Endodermal cell (in vitro differentiated cells): ENCODE results near the gene HMCN2. TPM values are rescaled to one million over a fixed set of nuclear protein-coding genes. Genes with fewer than 3 reads are reported as not detected.

Source experiments
- DNase-seq: peaks from one replicate; pipeline ENCODE4 v3.0.0-alpha.2; 2017
- H3K27ac ChIP-seq: 2 replicates; pipeline ENCODE4 v1.5.1; 2013; ENCODE audit warnings: mild to moderate bottlenecking, low read depth, low read length, moderate library complexity
- H3K27me3 ChIP-seq: 2 replicates; pipeline ENCODE4 v1.6.1; 2013; ENCODE audit warnings: mild to moderate bottlenecking, low read length, moderate library complexity; ENCODE audit not compliant: insufficient read depth, control insufficient read depth, poor library complexity, severe bottlenecking
- H3K36me3 ChIP-seq: 2 replicates; pipeline ENCODE4 v1.7.0; 2013; ENCODE audit warnings: mild to moderate bottlenecking, low read length, moderate library complexity; ENCODE audit not compliant: control insufficient read depth, insufficient read depth
- H3K4me1 ChIP-seq: one replicate; pipeline ENCODE4 v1.7.0; 2013; ENCODE audit warnings: low read length; ENCODE audit not compliant: control insufficient read depth, insufficient read depth
- H3K4me3 ChIP-seq: 2 replicates; pipeline ENCODE4 v1.5.1; 2013; ENCODE audit warnings: mild to moderate bottlenecking, low read length, moderate library complexity
- H3K9ac ChIP-seq: 2 replicates; pipeline ENCODE4 v1.6.1; 2013; ENCODE audit warnings: mild to moderate bottlenecking, low read length, moderate library complexity; ENCODE audit not compliant: poor library complexity, severe bottlenecking; ENCODE audit errors: extremely low read depth
- H3K9me3 ChIP-seq: 2 replicates; pipeline ENCODE4 v1.6.1; 2013; ENCODE audit warnings: mild to moderate bottlenecking, low read length, moderate library complexity; ENCODE audit not compliant: control insufficient read depth
- H3K27ac Mint-ChIP-seq: 2 replicates; pipeline ENCODE4 v1.8.0; 2020; ENCODE audit warnings: mixed read lengths
- H3K27me3 Mint-ChIP-seq: 2 replicates; pipeline ENCODE4 v1.8.0; 2021; ENCODE audit warnings: mild to moderate bottlenecking, mixed read lengths; ENCODE audit not compliant: insufficient read depth
- H3K36me3 Mint-ChIP-seq: 2 replicates; pipeline ENCODE4 v1.8.0; 2020; ENCODE audit warnings: low read depth, mixed read lengths
- H3K4me1 Mint-ChIP-seq: 2 replicates; pipeline ENCODE4 v1.8.0; 2020; ENCODE audit warnings: mixed read lengths
- H3K4me3 Mint-ChIP-seq: 2 replicates; pipeline ENCODE4 v1.8.0; 2020; ENCODE audit warnings: mild to moderate bottlenecking, moderate library complexity, mixed read lengths
- H3K9me3 Mint-ChIP-seq: 2 replicates; pipeline ENCODE4 v1.8.0; 2020; ENCODE audit warnings: mild to moderate bottlenecking, mixed read lengths
- CTCF ChIP-seq: fragments of 200-600 bp; sonication (generic); conservative IDR thresholded peaks from 2 replicates; pipeline ENCODE4 v1.5.0; 2021; ENCODE audit warnings: antibody characterized with exemption, mild to moderate bottlenecking
- WGBS, 2 experiments: methylation state at CpG; one replicate each; pipeline versions ENCODE4 v1.1.5 to v1.1.7; 2013; ENCODE audit warnings: missing lambda C conversion rate in 2 of 2, mixed read lengths in 1 of 2; ENCODE audit not compliant: insufficient coverage in 1 of 2, insufficient read length in 1 of 2; 5-methylcytosine and 5-hydroxymethylcytosine counted together
- total RNA-seq, 2 donors: library from RNA; stranded (reverse); fragmentation: NEBNext Ultra II Directional in 1 of 2; extraction: Animal tissue kit (Norgen Biotek cat#: 25700) in 1 of 2; gene quantifications; 2 replicates in 1 of 2; 3 replicates in 1 of 2; pipeline ENCODE4 v1.2.1, GENCODE V29; 2021

Gene HMCN2
- total RNA-seq, 2 donors from 2014 or later = 3.3 to 3.9 TPM

DNA sequence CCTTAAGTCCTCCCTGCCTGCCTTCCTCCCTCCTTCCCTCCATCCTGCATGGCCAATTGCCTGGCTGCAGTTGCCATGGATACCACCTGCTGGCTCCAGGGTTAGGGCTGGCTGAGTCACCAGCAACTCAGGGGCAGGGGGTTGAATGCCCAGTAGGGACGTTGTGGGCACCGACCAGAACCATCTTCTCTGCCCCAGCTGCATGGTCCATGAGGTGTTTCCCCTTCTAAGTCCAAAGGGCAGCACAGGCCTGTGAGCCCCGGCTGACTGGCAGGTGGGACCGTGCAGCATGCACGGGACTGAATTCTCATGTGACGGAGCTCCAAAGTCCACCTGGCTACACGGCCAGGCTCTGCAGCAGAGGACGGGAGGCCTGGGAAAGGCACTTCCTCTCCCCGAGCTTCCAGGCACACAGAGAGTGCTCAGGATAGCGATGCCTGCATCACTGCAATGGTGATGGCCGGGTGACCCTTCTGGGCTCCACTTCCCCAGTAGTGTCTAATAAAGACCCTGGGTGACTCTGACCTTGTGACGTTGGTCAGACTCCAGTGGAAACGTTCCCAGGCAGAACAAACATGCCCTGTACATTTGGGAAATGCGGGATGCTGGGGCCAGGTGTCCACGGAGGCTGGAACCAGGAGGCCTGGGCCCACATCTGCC, 184.9 kb downstream of the HMCN2 start:
- peaks cover 15% of the 10 kb centered on the region for H3K4me1 Mint-ChIP-seq
- H3K4me3 Mint-ChIP-seq = no peak overlapping the region
- 89 to 90% methylated on average over 15 of the region's 15 CpGs for WGBS, 2 experiments
- Histone ChIP-seq H3K9me3 (no peaks in the 10 kb centered on the region), H3K4me3 (no peak overlapping the region), H3K27me3 (peaks cover 3% of the 10 kb centered on the region), H3K9ac (no peak overlapping the region), H3K36me3 (no peaks in the 10 kb centered on the region), H3K4me1 (peaks cover 15% of the 10 kb centered on the region), H3K27ac (no peak overlapping the region)
- TF ChIP-seq CTCF = no peak
- H3K9me3 Mint-ChIP-seq = no peaks in the 10 kb centered on the region
- H3K27ac Mint-ChIP-seq = no peak overlapping the region
- DNase-seq = peak; percentile 72
- H3K27me3 Mint-ChIP-seq = peaks cover 5% of the 10 kb centered on the region
- H3K36me3 Mint-ChIP-seq = no peaks in the 10 kb centered on the region

DNA sequence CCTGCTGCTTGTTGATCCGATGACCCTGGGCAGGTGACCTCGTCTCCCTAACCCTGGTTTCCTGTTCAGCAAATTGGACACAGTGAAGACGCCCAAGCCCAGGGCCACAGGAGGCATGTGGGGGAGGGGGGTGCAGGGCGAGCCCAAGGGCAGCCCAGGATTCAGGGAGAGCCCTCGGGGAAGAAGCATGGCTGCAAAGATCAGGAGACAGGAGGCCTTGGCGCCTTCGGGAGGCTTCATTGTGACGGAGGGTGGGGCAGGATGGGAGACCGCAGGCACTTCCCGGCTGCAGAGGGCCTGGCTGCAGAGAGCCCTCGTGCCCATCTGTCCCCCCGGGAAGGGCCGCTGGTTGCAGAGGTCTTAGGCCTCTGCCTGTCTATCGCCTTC, 185.4 kb downstream of the HMCN2 start:
- H3K9ac ChIP-seq = no peak overlapping the region
- peaks cover 10% of the 10 kb centered on the region for H3K4me1 ChIP-seq
- no peak overlapping the region for H3K27ac ChIP-seq
- Mint-ChIP-seq H3K9me3 (no peaks in the 10 kb centered on the region), H3K4me3 (no peak overlapping the region), H3K27me3 (peaks cover 7% of the 10 kb centered on the region), H3K27ac (no peak overlapping the region), H3K4me1 (peaks cover 10% of the 10 kb centered on the region), H3K36me3 (no peaks in the 10 kb centered on the region)
- no peak for DNase-seq
- H3K27me3 ChIP-seq = no peaks in the 10 kb centered on the region
- WGBS, 2 experiments = 86 to 98% methylated on average over 6 to 14 of the region's 14 CpGs
- H3K36me3 ChIP-seq = no peaks in the 10 kb centered on the region
- no peaks in the 10 kb centered on the region for H3K9me3 ChIP-seq
- H3K4me3 ChIP-seq = no peak overlapping the region
- TF ChIP-seq CTCF = no peak

- H3K36me3 Mint-ChIP-seq = no peaks in the 10 kb centered on the region
- Histone ChIP-seq H3K9ac (no peak overlapping the region), H3K4me1 (peaks cover 6% of the 10 kb centered on the region), H3K27ac (no peak overlapping the region), H3K27me3 (no peaks in the 10 kb centered on the region), H3K9me3 (no peaks in the 10 kb centered on the region), H3K36me3 (no peaks in the 10 kb centered on the region), H3K4me3 (no peak overlapping the region)
- peaks cover 7% of the 10 kb centered on the region for H3K27me3 Mint-ChIP-seq
- H3K4me3 Mint-ChIP-seq = no peak overlapping the region
- H3K4me1 Mint-ChIP-seq = peaks cover 3% of the 10 kb centered on the region
- TF ChIP-seq CTCF = peak; percentile 84
- peak; percentile 89 for DNase-seq
- H3K27ac Mint-ChIP-seq = no peak overlapping the region
- no peaks in the 10 kb centered on the region for H3K9me3 Mint-ChIP-seq
- 79 to 81% methylated on average over 19 to 23 of the region's 23 CpGs for WGBS, 2 experiments
Observed at GRCh38 chr9:130451509-130452388, 186.2 kb downstream of the HMCN2 start.
